Stomach smooth muscle (tissue), 2 donors: ENCODE measurements around the gene PM20D1.

Source experiments
- H3K27ac ChIP-seq: one replicate; pipeline ENCODE4 v1.7.0; 2013; ENCODE audit warnings: mild to moderate bottlenecking, low read length, inconsistent platforms
- H3K27me3 ChIP-seq, 2 donors: one replicate each; pipeline ENCODE4 v1.7.0; 2013; ENCODE audit warnings: low read length in 2 of 2; ENCODE audit not compliant: insufficient read depth in 2 of 2, control insufficient read depth in 1 of 2
- H3K36me3 ChIP-seq, 2 donors: one replicate each; pipeline ENCODE4 v1.7.0; 2013; ENCODE audit warnings: low read length in 2 of 2; ENCODE audit not compliant: control insufficient read depth in 2 of 2, insufficient read depth in 2 of 2
- H3K4me1 ChIP-seq: one replicate; pipeline ENCODE4 v1.7.0; 2013; ENCODE audit warnings: low read length; ENCODE audit not compliant: control insufficient read depth, insufficient read depth
- H3K4me3 ChIP-seq, 2 donors: one replicate each; pipeline ENCODE4 v1.7.0; 2013; ENCODE audit warnings: low read length in 2 of 2
- H3K9ac ChIP-seq, 2 donors: one replicate each; pipeline ENCODE4 v1.7.0; 2013; ENCODE audit warnings: low read length in 2 of 2, mild to moderate bottlenecking in 1 of 2
- H3K9me3 ChIP-seq, 2 donors: one replicate each; pipeline ENCODE4 v1.7.0; 2013; ENCODE audit warnings: low read length in 2 of 2; ENCODE audit not compliant: control insufficient read depth in 2 of 2
- donor health status: healthy.
- donor health status: Pancreatic carcinoma.

PM20D1 gene

GRCh38 chr1:205804605-205805004, 45.3 kb downstream of the PM20D1 start:
- no peak overlapping the region for H3K4me3 ChIP-seq
- peaks cover 38% of the 10 kb centered on the region for H3K4me1 ChIP-seq
- no peak overlapping the region for H3K27ac ChIP-seq
- H3K36me3 ChIP-seq = peaks cover 2 to 3% of the 10 kb centered on the region in 2 donors
- H3K9me3 ChIP-seq = no peaks in the 10 kb centered on the region
- H3K9ac ChIP-seq = no peak overlapping the region
- H3K27me3 ChIP-seq = no peaks in the 10 kb centered on the region

GRCh38 chr1:205803986-205804385, 45.9 kb downstream of the PM20D1 start:
- Histone ChIP-seq H3K27me3 (no peaks in the 10 kb centered on the region), H3K9ac (no peak overlapping the region), H3K36me3 (peaks cover 8% of the 10 kb centered on the region in 2 donors), H3K9me3 (no peaks in the 10 kb centered on the region), H3K4me3 (no peak overlapping the region), H3K4me1 (peaks cover 33% of the 10 kb centered on the region), H3K27ac (no peak overlapping the region)

GRCh38 chr1:205802060-205802459, 47.9 kb downstream of the PM20D1 start:
- Histone ChIP-seq H3K36me3 (peaks cover 25 to 27% of the 10 kb centered on the region in 2 donors), H3K27me3 (no peaks in the 10 kb centered on the region), H3K4me3 (no peak overlapping the region), H3K9me3 (no peaks in the 10 kb centered on the region), H3K27ac (no peak overlapping the region), H3K9ac (no peak overlapping the region), H3K4me1 (peaks cover 22% of the 10 kb centered on the region)

GRCh38 chr1:205800981-205801703, 48.8 kb downstream of the PM20D1 start:
- Histone ChIP-seq H3K4me1 (peaks cover 15% of the 10 kb centered on the region), H3K4me3 (no peak overlapping the region), H3K36me3 (peaks cover 34 to 35% of the 10 kb centered on the region in 2 donors), H3K27me3 (no peaks in the 10 kb centered on the region), H3K9me3 (no peaks in the 10 kb centered on the region), H3K9ac (no peak overlapping the region), H3K27ac (no peak overlapping the region)

- Histone ChIP-seq H3K9me3 (no peaks in the 10 kb centered on the region), H3K27me3 (no peaks in the 10 kb centered on the region), H3K27ac (no peak overlapping the region), H3K4me3 (no peak overlapping the region), H3K9ac (no peak overlapping the region), H3K4me1 (peaks cover 11% of the 10 kb centered on the region), H3K36me3 (peaks cover 40 to 41% of the 10 kb centered on the region in 2 donors)
These were observed 49.5 kb downstream of the PM20D1 start for GRCh38 chr1:205800427-205800826.

- no peaks in the 10 kb centered on the region for H3K27me3 ChIP-seq
- no peak overlapping the region for H3K4me3 ChIP-seq
- H3K4me1 ChIP-seq = peaks cover 10% of the 10 kb centered on the region
- peaks cover 52 to 54% of the 10 kb centered on the region in 2 donors for H3K36me3 ChIP-seq
- H3K9me3 ChIP-seq = no peaks in the 10 kb centered on the region
- H3K27ac ChIP-seq = no peak overlapping the region
- no peak overlapping the region for H3K9ac ChIP-seq
These were observed 51.4 kb downstream of the PM20D1 start for GRCh38 chr1:205798577-205798976.

GRCh38 chr1:205797168-205797567, 52.8 kb downstream of the PM20D1 start:
- Histone ChIP-seq H3K36me3 (peaks cover 52 to 61% of the 10 kb centered on the region in 2 donors), H3K9ac (no peak overlapping the region), H3K9me3 (no peaks in the 10 kb centered on the region), H3K4me1 (peaks cover 9% of the 10 kb centered on the region), H3K27me3 (no peaks in the 10 kb centered on the region), H3K4me3 (no peak overlapping the region), H3K27ac (no peak overlapping the region)

GRCh38 chr1:205794011-205794730, 55.8 kb downstream of the PM20D1 start:
- Histone ChIP-seq H3K4me3 (no peak overlapping the region), H3K27ac (no peak overlapping the region), H3K4me1 (no peaks in the 10 kb centered on the region), H3K36me3 (peaks cover 50 to 66% of the 10 kb centered on the region in 2 donors), H3K9me3 (no peaks in the 10 kb centered on the region), H3K27me3 (no peaks in the 10 kb centered on the region), H3K9ac (no peak overlapping the region)

GRCh38 chr1:205792961-205793673, 56.8 kb downstream of the PM20D1 start:
- H3K27me3 ChIP-seq = no peaks in the 10 kb centered on the region
- no peak overlapping the region for H3K4me3 ChIP-seq
- H3K36me3 ChIP-seq = peaks cover 41 to 56% of the 10 kb centered on the region in 2 donors
- no peak overlapping the region for H3K27ac ChIP-seq
- H3K4me1 ChIP-seq = no peaks in the 10 kb centered on the region
- H3K9me3 ChIP-seq = no peaks in the 10 kb centered on the region
- H3K9ac ChIP-seq = no peak overlapping the region

GRCh38 chr1:205792481-205792881, 57.5 kb downstream of the PM20D1 start:
- H3K27me3 ChIP-seq = no peaks in the 10 kb centered on the region
- no peaks in the 10 kb centered on the region for H3K9me3 ChIP-seq
- H3K36me3 ChIP-seq = peaks cover 35 to 49% of the 10 kb centered on the region in 2 donors
- H3K4me3 ChIP-seq = no peak overlapping the region
- no peak overlapping the region for H3K9ac ChIP-seq
- H3K4me1 ChIP-seq = no peaks in the 10 kb centered on the region
- no peak overlapping the region for H3K27ac ChIP-seq
